Hematopoietic multipotent progenitor cell treated with erythropoietin and hydrocortisone succinate and interleukin-3 and kit ligand, for 8 days (in vitro differentiated cells): Measurements from ENCODE around the gene CDH13.

ENCODE experiments used
- DNase-seq: peaks from one replicate; pipeline ENCODE4 v3.0.0-alpha.2; 2015

The CDH13 gene

DNA sequence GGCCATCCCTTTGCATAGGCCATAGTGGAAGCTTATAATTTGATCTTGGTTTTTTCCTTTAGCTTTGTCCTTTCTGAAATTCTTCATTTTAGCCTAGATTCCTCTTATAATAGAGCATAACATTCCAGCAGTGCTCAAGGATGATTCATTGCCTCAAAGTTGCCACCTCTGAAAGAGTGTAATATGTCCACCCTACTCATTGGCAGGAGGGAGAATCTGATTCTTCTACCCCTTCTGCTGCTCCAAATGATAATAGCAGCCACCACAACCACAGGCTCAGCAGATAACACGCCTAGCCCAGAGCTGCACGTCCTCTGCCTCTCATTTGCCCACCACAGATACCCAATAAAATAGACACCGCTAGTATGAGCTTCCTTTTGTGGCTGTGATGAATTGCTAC, 843.6 kb downstream of the CDH13 start:
- no peak for DNase-seq

DNA sequence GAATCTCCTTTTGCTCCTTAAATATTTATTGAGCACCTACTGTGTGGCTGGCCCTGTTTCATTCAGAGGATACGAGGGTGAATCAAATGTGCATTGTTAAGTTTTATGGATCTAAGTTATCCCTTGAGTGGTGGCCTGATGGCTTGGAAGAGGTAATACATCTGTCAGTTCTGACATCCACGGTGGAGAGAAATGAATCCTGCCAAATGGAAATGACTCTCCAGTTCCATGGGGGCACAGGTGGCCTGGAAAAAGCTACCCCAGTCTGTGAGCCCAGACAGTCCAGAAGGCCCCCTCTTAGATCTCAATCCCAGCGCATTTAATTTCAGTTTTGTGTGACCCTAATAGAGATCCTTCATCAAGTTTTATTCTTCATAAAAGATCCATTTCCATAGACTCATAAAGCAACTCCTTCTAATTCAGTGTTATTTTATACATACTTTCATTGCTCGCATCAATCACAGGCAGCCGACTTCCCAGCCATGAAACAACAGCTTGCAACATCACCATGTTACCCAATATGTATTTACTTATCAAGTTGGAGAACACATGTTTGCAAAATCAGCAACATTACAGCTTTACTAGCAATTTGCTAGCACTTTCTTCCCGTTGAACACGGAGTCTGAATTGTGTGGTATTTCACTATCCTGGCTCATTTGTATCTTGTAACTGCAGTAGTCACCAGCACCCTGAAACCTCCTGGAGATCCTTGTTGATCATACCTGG, 846.2 kb downstream of the CDH13 start:
- no peak for DNase-seq

DNA sequence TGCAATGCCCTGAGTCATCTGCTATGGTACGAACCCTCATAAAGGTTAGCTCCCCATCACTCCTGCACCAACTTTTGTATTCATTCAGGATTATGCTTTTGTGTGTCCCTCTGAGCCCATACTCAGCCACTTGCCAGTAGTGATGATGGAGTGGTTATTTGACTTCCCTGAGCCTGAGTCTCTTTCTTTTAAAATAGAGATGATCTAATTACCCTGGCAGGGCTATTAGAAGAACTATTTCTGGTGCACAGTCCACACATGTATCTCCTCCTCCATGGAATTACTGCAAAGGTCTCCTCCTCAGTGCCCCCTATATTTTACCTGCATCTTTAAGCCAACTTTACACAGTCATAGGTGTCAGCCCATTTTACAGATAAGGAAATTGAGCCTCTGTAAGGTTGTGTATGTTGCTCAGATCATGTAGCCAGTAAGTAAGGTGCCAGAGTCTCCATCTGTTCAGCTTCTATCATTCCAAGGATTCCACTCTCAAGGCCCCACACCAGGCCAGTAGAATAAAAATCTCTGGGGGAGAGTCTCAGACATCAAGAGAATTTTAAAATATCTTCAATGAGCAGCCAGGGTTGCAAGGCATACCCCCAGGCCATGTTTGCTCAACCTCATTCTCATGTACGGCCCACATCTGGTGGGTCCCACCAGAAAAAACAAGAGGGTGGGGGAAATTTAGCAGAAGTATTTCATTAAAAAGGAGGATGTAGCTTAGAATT, 847.3 kb downstream of the CDH13 start:
- no peak for DNase-seq

DNA sequence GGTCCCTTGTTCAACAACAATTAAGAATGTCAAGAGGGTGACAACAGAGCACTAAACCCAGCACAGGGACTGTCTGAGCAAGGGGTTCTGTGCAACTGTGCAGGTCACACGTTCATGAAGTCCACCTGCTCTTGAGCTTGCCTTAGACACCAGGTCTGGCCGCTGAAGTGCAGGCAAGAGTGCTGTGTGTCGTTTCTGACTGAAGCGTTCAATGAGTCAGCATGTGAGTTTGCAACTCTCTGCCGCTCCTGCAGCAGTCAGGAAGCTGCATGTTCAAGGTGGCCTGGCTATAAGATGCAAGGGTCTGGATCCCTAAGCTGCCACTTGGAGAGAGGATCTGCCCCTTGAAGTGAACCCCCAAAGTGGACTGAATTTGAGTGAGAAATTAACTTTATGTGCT, 848.3 kb downstream of the CDH13 start:
- DNase-seq: no peak

DNA sequence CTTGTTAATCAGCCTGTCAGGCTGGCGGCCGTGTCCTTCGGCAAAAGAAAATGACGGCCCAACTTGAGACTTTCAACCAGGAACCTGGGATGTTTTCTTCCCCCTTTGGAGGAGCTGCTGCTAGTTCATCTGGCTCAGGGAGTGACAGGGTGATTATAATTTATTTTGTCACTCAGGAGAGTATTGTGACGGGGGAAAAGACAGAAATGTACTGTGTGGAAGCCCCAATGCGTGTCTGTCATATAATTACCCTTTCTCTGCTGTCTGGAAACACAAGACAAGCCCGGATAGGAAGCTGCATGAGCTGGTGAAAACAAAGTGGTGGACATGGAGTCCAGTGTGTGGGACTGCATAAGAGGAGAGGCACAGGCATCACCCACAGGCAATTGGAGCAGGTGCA, 854.8 kb downstream of the CDH13 start:
- DNase-seq: no peak

DNA sequence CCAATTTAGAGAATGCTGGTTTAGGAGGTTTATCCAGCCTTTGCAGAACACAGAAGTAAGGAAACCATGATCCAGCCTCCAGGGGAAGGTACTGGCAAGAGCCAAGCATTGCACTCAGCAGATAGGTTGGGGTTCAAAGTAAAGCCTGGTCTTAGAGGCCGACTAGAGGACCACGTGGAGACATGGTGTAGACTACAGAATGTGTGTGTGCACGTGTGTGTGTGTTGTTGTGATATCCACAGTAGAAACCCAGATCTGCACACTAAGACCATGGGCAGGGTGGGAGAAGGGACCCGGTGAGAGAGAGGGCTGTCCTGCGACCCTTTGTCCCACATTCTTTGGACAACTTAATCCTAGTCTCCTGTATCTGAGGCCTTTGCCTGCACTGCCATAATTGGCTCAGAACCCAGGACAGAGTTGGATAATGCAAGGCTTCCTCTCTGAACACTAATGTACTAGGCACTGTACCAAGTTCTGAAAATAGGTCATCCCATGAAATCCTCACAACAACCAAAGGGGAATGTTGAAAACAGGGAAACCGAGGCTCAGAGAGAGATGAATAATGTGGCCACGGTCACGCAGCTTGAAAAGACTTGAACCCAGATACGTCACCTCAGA, 855.9 kb downstream of the CDH13 start:
- DNase-seq: no peak

DNA sequence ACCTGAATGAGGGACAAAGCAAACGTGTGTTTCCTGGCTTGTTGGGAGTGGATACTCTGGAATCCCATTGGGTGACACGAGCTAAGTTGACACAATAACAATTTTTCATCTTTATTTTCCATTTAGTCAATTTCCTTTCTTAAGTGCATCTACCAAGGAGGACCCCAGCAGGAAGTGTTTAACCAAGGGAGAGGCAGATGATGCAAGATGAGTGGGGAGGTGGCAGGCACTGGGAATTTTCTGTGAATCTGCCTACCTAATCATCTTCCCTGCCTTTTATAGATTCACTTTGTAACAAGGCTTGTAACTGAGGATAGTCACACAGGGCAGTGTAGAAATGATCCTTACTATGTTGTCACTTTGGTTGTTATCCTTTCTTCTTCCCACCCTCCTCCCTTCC, 863.3 kb downstream of the CDH13 start:
- no peak for DNase-seq

DNA sequence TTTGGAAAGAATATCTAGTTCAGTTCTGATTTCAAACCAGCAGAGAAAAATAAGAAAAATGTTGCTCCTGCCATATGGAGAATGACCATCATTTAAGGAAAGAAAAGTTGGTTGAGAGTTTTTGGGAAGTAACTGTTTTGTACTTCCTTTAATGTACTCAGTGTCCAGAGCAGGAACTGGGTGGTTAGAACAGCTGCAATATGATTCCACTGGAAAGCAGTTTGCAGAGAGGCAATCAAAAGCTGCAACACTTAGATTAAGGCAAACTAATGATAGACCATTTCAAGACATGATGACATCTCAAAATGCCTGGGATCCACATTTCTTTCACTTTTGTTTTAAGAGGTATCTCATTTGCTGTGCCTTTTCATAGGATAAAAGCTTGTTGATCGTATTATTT, 867.7 kb downstream of the CDH13 start:
- DNase-seq: no peak

DNA sequence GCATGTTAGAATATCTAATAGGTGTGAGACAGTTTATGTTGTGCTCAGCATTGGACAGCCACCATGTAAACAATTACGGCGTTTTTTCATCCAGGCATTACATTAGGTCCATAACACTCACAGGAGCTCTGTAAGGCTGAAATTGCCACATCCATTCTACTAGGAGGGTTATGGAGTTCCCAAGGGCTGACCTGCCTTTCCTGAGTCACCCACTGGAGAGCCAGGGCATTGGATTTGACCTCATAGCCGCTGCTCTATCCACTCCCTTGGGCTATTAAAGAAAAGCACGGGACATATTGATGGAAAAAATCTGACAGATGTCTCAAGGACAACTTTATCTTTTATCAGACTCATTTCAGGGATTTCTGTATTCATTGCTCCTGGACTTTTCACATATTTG, 874.7 kb downstream of the CDH13 start:
- DNase-seq: no peak

DNA sequence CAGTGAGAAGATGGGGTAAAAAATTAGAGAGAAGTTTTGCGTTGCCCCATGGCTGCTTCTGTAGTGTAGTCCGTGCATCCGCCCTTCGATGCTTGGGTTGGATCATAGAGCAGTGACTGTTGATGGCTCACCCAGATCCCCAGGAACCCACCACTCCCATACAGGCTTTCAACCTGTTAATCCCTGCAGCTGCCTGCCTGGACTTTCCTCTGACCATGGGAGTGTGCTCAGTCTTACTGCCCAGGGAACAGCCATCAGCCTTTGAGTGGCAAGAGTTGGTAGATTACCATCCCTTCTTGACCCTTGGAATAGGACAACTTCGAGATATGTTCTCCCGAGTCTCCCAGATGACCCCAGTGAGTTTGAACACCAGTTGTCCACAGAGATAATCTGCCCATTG, 881.5 kb downstream of the CDH13 start:
- no peak for DNase-seq

DNA sequence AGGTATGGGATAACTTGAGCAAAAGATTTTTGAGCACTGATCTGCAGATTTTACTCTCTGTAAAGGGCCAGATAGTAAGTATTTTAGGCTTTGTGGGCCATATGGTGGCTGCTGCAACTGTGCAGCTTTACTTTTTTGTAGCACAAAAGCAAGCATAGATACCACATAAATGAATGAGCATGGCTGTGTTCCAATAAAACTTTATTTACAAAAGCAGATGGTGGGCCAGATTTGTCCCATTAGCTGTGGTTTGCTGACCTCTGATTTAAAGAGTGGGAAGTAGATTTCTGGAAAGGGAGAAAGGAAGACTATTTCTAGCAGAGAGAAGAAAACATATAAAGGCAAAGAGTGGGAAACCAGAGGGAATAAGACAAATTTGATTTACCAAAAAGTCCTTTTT, 882.5 kb downstream of the CDH13 start:
- no peak for DNase-seq

DNA sequence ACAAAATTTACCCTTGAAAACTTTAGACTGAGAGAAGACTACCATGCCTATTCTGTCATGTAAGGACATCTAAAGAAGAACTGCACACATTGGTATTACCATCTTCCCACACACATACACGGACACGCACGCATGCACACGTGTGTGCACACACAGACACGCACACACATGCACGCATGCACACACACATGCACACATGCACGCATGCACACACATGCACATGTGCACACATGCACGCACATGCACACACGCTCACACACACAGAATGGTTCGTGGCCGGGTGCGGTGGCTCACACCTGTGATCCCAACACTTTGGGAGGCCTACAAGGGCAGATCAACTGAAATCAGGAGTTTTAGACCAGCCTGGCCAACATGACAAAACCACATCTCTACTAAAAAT, 884.1 kb downstream of the CDH13 start:
- DNase-seq: no peak

DNA sequence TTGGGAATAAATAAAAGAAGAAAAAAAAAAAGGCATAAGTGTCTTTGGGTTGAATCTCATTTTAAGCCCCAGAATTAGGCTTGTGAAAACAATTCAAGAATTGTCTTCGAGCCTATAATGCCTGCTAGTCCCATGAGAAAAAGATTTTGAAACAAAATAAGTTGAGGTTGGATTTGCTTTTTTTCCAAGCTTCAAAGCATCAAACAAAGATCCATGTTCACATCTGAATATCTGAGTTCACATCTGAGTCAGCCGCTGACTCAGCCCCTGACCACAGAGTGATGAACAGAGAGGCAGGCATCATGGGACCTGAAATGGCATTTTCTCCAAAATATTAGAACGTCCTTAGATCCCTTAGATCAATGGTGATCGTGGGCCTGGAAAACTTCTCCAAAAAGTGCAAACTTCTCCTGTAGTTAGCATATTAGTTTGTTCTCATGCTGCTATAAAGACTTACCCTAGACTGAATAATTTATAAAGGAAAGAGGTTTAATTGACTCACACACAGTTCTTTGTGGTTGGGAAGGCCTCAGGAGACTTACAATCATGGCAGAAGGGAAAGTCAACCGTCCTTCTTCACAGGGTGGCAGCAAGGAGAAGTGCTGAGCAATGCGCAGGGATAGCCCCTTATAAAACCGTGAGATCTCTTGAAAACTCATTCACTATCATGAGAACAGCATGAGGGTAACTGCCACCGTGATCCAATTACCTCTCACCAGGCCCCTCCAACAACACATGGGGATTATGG, 886.4 kb downstream of the CDH13 start:
- no peak for DNase-seq

DNA sequence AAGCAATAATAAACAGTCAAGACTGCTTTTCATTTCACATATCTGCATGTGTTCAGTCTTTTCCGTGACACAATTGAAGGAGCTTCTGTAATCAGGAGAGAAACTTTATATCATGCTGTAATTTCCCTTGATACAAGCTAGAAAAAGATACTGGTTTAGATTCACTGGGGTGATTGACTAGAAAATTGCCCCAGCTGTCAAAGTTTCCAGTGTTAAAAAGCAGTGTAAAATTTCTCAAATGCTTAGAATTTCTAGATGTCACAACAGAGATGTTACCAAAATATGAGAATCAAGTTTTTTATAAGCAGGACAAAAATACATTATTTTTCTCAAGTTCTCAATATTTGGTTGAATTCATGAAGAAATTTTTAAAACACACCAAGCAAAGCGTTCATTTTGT, 888.6 kb downstream of the CDH13 start:
- DNase-seq: no peak

DNA sequence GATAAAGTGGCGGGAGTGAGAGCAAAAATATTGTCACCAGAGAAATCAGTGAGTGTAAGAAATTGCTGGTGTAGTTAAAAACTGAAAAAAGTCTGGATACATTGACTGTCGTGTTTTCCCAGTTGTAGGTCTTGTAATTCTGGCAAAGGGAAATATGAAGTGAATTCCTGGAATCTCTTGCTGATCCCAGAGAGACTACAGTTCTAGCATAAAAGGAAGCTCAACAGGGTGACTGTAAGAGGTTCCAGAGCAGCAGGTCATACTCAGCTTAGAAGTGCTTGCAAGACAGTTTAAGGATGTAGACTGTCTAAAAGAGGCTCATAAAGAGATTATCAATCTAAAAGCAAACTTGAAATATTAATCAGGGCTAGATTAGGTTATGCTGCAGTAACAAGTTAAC, 890.2 kb downstream of the CDH13 start:
- DNase-seq: no peak

DNA sequence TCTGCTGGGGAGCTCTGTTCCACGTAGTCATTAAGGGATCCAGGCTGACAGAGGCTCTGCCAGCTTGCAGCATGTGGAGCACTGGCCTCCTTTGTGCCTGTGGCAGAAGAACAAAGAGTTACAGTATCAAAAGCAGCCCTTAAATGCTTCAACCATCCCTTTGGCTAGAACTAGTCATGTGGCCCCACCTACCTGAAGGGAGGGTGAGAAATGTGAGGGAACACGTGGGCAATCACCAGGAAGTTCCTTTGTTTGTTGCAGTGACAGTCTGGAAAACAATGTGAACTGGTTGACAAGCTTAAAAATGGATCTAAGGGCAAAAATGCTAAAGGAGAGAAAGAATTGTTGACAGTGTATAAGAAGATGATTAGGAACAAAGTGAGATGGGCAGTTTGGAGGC, 890.6 kb downstream of the CDH13 start:
- DNase-seq: no peak

DNA sequence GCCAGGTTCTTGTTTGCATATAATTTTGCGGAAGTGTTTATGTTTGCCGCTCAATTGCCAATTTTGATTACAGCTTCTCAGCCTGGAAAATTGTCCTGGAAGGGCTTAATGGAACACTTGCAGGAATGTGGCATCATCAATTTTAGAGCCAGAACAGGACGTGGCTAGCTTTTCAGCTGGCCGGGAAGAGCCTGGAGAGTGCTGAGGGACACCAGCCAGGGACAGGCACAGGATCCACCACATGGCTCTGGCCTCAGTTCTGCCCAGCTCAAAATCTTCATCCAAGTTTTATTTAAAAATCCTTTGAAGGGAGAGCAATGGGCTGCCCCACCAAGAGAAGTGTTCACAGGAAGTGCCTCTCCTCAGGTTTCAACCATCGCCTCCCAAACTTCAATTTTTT, 893.8 kb downstream of the CDH13 start:
- no peak for DNase-seq

DNA sequence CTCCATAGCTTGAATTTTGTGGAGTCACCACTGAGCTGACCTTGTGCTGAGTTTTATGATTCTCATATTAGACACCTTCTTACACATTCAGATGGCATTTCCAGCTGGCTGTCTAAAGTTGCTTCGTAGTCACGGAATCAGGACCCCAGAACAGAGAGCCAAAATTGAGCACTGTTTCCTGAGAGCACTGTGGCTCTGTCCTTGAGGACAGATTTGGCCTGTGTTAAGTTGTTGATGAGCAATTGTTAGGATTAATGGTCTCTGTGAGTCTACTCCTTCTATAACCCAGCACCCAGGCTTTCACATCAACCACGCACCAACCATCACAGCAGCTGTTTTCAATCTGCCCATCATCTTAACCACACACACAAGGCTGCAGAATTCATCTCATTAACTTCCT, 903.5 kb downstream of the CDH13 start:
- DNase-seq: no peak

DNA sequence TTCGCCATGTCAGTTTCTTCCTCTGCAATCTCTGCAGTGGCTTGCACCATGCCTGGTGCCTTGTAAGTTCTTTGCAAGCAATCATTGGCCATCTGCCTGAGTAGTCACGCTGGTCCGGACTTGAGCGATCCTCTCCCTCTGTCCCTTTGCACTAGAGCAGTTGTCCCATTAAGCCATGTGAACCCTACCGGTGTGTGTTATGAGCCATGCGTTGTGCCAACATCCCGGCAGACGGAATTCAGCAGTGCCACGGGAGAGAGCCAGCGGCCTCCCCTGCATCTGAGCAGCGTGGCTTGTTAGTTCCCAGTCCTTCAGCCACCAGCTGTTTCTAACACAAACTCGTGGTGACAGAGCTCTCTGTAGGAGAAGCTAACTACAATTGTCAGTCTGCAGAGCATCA, 905.9 kb downstream of the CDH13 start:
- DNase-seq: no peak

DNA sequence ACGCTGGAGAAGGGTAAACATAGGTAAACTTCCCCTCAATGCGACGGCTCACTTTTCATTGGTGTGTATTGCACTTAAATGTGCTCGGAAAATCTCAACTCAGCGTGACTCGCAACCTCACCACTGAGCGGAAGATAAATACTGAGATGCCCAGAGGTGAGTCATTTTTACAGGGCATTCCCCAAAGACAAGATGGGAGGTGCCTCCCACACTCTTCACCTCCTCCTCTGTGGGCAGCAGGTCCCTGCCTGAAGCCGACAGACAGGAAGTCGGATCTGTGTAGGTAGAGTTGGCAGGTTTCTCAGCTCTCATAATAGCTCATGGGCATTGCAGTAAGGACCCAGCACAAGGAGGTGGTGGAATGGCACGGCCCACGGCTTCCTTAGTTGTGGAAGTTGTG, 906.4 kb downstream of the CDH13 start:
- DNase-seq: no peak

DNA sequence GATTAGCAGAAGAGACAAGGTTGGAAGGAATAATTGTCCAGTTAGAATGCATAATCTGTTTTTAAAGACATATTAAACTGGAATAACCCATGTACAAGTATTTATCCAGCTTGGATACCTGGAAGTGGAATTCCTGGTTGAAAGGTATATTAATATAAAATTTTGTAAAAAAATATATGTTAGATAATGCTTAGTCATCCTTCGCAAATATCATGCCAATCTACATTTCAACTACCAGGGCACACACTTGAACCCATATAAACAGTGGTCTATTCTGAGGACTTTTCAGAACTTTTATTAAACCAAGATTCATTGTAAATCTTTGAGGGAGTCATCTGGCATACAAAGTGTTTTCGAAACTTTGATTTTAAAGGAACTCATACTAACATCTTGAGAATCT, 911.9 kb downstream of the CDH13 start:
- no peak for DNase-seq

DNA sequence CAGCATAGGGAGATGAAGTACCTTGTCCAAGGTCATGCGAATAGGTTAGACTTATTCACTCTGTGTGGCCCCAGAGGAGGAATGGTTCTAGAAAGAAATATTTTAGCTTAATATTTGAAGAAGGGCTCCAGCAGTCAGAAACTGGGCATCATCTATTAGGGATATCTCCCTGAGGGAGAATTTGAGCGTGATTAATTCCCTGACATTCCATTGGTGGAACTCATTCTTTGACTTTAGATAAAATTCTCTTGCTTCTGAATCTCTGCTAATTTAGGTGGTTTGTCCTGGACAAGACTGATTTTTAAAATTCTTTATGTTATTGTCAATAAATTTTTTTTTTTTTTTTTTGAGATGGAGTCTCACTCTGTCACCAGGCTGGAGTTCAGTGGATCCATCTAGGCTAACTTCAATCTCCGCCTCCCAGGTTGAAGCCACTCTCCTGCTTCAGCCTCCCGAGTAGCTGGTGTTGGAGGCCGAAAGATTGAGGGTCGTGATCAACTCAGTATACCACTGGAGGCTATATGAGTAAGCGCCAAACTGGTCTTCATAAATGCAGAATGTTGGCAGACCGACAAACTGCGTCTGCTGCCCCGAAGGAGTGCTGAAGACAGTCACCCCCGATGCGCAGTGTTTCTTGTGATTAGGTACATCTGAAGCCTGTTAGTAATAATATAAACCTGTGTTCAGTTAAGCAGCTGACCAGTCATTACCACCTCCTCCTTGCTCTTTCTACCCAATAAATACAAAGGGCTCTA, 913.1 kb downstream of the CDH13 start:
- DNase-seq: no peak

DNA sequence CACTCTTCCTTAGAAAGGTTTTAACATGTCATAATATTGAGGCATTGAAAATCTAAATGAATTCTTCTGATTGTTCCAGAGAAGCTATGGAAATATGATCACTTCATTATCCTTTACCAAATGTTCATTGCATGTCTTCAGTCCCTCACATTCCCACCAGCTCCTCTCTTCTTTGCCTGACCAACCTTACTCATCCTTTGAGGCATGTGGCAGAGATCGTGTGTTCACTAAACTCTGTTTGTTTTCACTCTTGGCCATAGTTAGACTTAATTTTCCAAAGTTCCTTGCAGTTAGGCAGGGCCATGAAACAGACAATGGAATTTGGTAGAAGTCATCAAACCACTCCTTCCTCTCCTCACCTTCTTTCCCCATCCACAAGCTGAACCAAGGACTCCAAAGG, 914.5 kb downstream of the CDH13 start:
- no peak for DNase-seq
